ENCODE results near the gene RNF149. TPM values are rescaled to one million over a fixed set of nuclear protein-coding genes. Genes with fewer than 3 reads are reported as not detected.

Gene RNF149
- polyA plus RNA-seq, 2 of the 4 experiments (the other 2 are of a cell fraction): 28.8 to 34.8 TPM

DNA sequence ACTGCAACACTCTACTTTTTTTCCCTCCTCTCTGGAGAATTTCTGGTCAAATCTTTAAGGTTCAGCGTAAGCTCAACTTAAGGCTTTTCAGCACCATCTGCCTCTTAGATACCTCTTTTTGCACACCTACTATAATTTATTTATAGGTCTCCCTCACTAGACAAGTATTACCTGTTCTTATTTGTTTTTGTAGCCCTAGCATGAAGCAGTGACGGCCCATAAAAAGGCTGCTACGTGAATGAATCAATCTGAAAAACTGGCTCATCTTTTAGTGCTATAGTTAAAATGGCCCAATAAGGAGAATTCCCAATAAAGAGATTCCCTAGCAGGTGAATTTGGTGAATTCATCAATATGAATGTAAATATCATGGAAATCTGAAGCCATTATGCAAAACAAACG lies 6.5 kb downstream of the RNF149 start (continued):
- TF ChIP-seq, protein P1, sequence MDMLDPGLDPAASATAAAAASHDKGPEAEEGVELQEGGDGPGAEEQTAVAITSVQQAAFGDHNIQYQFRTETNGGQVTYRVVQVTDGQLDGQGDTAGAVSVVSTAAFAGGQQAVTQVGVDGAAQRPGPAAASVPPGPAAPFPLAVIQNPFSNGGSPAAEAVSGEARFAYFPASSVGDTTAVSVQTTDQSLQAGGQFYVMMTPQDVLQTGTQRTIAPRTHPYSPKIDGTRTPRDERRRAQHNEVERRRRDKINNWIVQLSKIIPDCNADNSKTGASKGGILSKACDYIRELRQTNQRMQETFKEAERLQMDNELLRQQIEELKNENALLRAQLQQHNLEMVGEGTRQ (IDR thresholded peaks at IDR 0.05): no peak
- no peak for TF ChIP-seq GATA3 (IDR thresholded peaks at IDR 0.05; ENCODE audit: borderline replicate concordance)

DNA sequence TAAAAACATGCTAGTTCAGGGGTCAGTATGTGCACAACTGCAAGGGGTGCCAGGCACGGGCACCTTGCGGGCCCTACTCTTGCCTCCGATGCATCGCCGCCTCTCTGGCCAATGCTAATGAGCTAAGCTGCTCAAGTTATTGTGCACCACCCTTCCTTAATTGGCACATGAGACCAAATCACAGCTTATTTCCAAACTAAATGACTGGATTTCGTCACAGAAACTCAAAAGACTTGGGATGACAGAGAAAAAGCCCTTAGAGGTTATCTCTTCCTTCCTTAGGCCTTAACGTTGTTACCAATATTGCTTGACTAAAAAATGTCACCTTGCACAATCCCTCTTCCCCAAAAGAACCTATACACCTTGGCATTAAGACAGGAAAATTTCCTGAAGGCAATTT lies 7.7 kb downstream of the RNF149 start:
- POLR2A ChIA-PET: interaction anchor here (0.7 kb wide), 1 partner anchor 107 kb away, joined by 3 read pairs; no protein-coding TSS in a partner anchor
- CTCF ChIA-PET: interaction anchor here (0.8 to 1.2 kb wide), 2 partner anchors 41 to 1055 kb away, joined by 3 to 4 read pairs; partner anchors contain the start of gene IL18R1
- WGBS (ENCODE audit: missing lambda C conversion rate): 63% methylated on average over 7 of the region's 7 CpGs
- H3K9me3 ChIP-seq: no peaks in the 10 kb centered on the region
- no peak overlapping the region for H3K27ac ChIP-seq
- no peak overlapping the region for H3K4me2 ChIP-seq
- peaks cover 18% of the 10 kb centered on the region for H3K4me1 ChIP-seq
- DNase-seq (ENCODE audit: low read depth in 1 of 2, low spot score in 1 of 2) (no peak), ATAC-seq (no peak), FAIRE-seq (no peak)
- TF ChIP-seq, protein P2, sequence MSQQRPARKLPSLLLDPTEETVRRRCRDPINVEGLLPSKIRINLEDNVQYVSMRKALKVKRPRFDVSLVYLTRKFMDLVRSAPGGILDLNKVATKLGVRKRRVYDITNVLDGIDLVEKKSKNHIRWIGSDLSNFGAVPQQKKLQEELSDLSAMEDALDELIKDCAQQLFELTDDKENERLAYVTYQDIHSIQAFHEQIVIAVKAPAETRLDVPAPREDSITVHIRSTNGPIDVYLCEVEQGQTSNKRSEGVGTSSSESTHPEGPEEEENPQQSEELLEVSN (IDR thresholded peaks at IDR 0.05; ENCODE audit: borderline replicate concordance, low read depth): no peak
- no peak for TF ChIP-seq REST (IDR thresholded peaks at IDR 0.05)
- H3K4me3 ChIP-seq: no peak overlapping the region

DNA sequence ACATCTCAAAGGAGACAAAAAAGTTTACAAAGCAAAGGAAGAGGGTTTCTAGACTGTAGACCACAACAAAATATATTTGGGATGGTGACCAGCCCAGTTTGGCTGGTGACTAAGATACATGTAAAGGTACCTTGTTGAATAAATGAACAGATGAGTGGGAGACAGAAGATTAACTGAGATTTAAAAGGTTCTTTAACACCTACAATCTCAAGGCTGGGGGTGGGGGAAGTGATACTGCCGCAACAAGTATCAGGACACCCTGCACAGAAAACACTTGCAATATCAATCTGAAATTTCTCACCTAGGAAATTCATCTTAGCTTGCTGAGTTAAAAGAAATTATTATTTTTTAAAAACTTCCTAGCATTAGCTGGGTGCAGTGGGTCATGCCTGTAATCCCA lies 8.3 kb downstream of the RNF149 start:
- 98% methylated on average over 1 of the region's 1 CpG for WGBS (ENCODE audit: missing lambda C conversion rate)
- no peak for FAIRE-seq
- TF ChIP-seq, protein P3, sequence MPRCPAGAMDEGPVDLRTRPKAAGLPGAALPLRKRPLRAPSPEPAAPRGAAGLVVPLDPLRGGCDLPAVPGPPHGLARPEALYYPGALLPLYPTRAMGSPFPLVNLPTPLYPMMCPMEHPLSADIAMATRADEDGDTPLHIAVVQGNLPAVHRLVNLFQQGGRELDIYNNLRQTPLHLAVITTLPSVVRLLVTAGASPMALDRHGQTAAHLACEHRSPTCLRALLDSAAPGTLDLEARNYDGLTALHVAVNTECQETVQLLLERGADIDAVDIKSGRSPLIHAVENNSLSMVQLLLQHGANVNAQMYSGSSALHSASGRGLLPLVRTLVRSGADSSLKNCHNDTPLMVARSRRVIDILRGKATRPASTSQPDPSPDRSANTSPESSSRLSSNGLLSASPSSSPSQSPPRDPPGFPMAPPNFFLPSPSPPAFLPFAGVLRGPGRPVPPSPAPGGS (IDR thresholded peaks at IDR 0.05): no peak
- no peak for TF ChIP-seq ESRRA (IDR thresholded peaks at IDR 0.05; ENCODE audit: borderline replicate concordance, low read length)
- TF ChIP-seq RFX5 (IDR thresholded peaks at IDR 0.05): no peak
- no peak for TF ChIP-seq SMC3 (IDR thresholded peaks at IDR 0.05)
- TF ChIP-seq FOSB (CRISPR knock-in tag; IDR thresholded peaks at IDR 0.05): no peak
- TF ChIP-seq RARB (CRISPR knock-in tag; IDR thresholded peaks at IDR 0.05): no peak
- no peak for TF ChIP-seq HDAC2 (IDR thresholded peaks at IDR 0.05)
- TF ChIP-seq JUN (IDR thresholded peaks at IDR 0.05): no peak
- no peak for TF ChIP-seq EP300 (IDR thresholded peaks at IDR 0.05)
- CTCF ChIA-PET: interaction anchor here (1.2 kb wide), 1 partner anchor 1056 kb away, joined by 3 read pairs; the partner anchor contains the start of gene IL18R1
- DNase-seq (ENCODE audit: low read depth in 1 of 2, low spot score in 1 of 2): no peak
- Histone ChIP-seq H3K9me3 (no peaks in the 10 kb centered on the region), H3K4me2 (no peak overlapping the region), H3K27ac (no peak overlapping the region), H3K4me3 (no peak overlapping the region), H3K4me1 (peaks cover 12% of the 10 kb centered on the region; the same call in 1 of the 3 replicates)
- POLR2A ChIA-PET: no interaction called here
- no peak for ATAC-seq

GRCh38 chr2:101299604-101300003 lies 8.9 kb downstream of the RNF149 start:
- H3K9me3 ChIP-seq: no peaks in the 10 kb centered on the region
- CTCF ChIA-PET: no interaction called here
- peaks cover 9% of the 10 kb centered on the region; the same call in 1 of the 3 replicates for H3K4me1 ChIP-seq
- H3K4me3 ChIP-seq: no peak overlapping the region
- ATAC-seq (no peak), FAIRE-seq (no peak), DNase-seq (ENCODE audit: low read depth in 1 of 2, low spot score in 1 of 2) (no peak)
- POLR2A ChIA-PET: interaction anchor here (0.6 kb wide), 1 partner anchor 10 kb away, joined by 5 read pairs; no protein-coding TSS in a partner anchor
- TF ChIP-seq, protein P3 (IDR thresholded peaks at IDR 0.05): no peak
- TF ChIP-seq POLR2AphosphoS2 (conservative IDR thresholded peaks at IDR 0.05; ENCODE audit: low read length) (no peak), EP300 (IDR thresholded peaks at IDR 0.05) (no peak)
- H3K4me2 ChIP-seq: no peak overlapping the region
- no peak overlapping the region for H3K27ac ChIP-seq
- 89% methylated on average over 6 of the region's 6 CpGs for WGBS (ENCODE audit: missing lambda C conversion rate)
